ENCODE data around the gene CCDC187.
"Not testable (repeated sequence)": the region's sequence is repeated elsewhere in the genome, so short reads cannot be mapped to it uniquely, and the experiment has no call there.

The CCDC187 gene

DNA sequence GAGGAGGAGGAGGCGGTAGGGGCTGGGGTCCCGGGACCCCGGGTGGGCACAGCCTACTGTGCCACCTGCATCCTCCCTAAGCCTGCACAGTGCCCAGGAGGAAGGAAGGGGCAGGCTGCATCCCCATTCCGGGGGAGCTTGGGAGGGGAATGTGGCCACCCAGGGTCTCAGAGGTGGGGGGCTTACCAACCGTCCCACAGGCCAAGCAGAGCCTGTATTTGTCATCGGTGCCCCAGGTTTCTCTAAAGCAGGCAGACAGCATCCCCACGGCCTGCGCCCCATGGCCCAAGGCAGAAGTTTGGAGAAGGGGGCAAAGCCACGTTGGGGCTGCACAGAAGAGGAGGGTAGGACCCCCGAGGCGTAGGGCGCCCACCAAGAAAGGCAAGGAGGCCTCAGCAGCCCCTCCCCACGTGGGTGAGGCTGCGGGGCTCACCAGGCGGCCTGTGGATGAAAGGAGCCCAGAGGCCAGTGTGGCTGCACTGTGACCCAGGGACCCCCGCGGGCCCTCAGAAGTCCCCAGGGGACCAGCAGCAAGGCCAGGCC lies 22.9 kb upstream of the CCDC187 start:
- no peak for DNase-seq (ENCODE audit: low spot score)

GRCh38 chr9:136326061-136326760 lies 22.3 kb upstream of the CCDC187 start:
- peak; percentile 72 for DNase-seq (ENCODE audit: low spot score)

DNA sequence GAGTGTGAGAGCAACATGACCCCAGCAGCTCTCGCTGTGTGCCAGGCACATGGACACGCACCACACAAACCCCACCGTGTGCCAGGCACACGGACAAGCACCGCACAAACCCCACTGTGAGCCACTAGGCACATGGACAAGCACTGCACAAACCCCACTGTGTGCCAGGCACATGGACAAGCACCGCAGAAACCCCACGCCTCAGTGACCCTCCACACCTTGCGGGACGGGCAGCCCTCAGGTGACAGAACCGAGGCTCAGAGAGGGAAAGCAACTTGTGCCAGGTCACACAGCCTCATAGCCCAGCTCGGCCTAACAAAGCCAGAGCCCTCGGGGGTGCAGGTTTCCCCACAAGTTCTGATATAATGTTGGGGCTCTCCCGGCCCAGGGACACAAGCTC lies 21.5 kb upstream of the CCDC187 start:
- DNase-seq (ENCODE audit: low spot score), result no peak

DNA sequence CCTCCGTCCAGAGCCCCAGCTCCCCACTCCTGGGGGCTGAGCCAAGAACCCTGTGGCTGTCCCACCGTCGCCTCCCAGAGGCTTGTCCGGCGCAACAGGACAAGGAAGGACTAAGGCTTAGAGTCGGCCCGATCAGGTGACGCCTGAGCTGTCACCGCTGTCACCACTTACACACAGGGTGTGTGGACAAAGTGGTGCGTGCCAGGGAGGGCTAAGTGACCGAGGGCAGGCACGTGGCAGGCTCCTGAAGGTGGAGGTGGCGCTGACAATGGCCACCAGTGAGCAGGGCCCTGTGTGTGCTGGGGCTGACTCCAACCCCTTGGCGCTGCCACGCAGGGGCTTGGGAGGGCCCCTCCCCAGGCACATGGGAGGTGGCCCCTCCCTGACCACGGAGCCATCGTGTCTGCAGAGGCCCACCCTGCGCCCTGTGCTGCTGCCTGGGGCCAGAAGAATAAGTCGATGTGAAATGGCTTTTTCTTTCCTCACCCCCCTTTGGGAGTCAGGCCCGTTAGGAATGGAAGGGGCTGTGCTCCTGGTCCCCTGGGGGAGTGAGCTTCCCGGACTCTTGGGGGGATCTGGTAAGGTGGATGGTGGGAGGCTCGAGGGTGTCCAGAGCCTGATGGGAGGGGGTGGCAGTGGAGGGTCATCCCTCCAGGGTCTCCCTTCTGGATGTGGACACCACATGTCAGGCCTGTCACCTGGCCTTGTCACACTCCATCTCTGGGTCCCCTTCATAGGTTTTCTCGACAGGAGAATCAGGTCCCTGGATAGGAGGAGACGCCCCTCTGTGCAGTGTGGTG lies 20.8 kb upstream of the CCDC187 start:
- DNase-seq (ENCODE audit: low spot score), result peak; percentile 71

DNA sequence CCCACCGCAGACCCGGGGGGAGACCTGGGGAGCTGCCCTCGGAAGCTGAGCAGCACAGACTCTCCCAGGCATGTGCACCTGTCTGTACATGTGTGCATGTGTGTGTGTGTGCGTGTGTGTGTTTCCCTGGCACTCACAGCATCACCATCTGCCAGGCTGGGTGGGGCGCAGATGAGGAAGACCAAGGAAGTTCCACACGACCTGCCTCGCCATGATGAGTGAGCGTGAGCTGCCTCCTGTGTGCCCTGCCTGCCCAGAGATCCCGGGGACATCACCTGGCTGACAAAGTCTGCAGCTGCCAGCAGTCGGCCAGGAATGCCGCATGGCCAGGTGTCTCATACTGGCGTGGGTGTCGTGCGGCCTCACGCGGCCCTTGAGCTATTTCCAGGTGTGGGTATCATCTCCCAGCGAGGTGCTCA lies 19.5 kb upstream of the CCDC187 start:
- no peak for DNase-seq (ENCODE audit: low spot score)

DNA sequence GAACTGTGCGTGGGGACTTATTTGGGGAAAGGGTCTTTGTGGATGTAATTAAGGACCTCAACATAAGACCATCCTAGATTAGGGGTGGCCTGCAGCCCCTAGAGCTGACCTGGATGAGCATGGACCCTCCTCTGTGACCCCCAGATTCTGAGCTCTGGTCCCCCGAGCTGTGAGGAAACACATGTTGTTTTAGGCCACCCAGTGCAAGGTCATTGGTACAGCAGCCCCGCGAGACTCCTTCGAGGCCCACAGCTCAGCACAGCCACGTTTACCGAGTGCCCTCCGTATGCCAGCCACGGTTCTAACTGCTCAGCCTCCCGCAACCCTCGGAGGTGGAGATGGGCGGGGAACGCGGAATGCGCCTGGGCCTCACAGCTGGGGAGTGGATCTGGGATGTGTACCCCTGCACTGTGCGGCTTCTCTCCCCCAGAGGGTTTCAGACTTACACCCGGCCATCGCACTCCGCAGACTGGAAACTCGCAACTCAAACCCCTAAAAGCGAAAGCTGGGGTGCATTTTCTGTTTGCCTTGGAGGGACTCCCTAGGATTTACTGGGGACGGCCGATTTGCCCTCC lies 18.9 kb upstream of the CCDC187 start:
- DNase-seq (ENCODE audit: low spot score), result no peak

DNA sequence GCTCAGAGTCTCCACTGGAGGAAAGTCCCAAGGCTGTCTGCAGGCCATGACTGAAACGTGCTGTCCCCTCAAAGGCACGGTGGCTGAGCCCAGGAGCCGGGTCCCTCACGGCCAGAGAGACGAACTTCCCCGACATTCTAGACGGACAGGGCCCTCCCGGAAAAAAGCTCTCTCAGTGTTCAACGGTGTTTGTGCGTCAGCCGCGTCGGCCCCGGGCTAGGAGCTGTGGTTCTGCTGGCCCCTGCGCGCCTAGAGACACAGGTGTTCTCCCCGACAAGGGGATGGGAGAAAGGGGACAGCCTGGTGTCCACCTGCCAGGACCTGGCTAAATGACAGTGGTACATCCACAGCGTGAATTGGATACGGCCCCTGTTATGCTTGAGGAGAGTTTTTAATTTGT lies 17.7 kb upstream of the CCDC187 start:
- no peak for DNase-seq (ENCODE audit: low spot score)

GRCh38 chr9:136320972-136321371 lies 17.1 kb upstream of the CCDC187 start:
- DNase-seq (ENCODE audit: low spot score), result not testable (repeated sequence)

DNA sequence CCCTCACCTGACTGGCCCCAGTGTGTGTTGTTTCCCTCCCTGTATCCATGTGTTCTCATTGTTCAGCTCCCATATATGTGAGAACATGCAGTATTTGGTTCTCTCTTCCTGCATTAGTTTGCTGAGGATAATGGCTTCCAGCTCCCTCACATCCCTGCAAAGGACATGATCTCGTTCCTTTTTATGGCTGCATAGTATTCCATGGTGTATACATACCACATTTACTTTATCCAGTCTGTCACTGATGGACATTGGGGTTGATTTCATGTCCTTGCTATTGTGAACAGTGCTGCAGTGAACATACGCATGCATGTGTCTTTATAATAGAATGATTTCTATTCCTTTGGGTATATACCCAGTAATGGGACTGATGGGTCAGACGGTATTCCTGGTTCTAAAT lies 16.1 kb upstream of the CCDC187 start:
- DNase-seq (ENCODE audit: low spot score), result not testable (repeated sequence)

- DNase-seq (ENCODE audit: low spot score), result not testable (repeated sequence)
These were observed 15.3 kb upstream of the CCDC187 start for GRCh38 chr9:136319244-136319643.

DNA sequence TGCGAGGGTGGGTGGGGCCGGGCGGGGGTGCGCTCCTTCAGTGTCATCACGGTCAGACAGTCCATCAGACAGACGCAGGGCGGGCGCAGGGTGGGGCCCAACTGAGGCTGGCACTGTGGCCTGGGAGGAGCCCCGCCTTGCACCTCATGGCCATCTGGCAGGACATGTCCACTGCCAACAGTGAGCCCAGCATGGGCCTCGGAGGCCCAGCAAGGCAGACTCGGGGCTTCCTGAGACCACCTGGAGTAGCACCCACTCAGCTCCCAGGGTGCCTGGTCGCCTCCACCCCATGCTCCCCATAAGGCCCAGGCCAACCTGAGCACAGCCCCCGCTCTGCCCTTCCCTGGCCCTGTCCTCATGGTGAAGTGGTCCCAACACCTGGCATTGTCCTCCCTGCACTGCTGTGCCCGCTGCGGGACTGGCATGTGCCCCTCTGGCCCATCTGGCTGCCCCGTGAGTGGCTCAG lies 14.9 kb upstream of the CCDC187 start:
- no peak for DNase-seq (ENCODE audit: low spot score)

DNA sequence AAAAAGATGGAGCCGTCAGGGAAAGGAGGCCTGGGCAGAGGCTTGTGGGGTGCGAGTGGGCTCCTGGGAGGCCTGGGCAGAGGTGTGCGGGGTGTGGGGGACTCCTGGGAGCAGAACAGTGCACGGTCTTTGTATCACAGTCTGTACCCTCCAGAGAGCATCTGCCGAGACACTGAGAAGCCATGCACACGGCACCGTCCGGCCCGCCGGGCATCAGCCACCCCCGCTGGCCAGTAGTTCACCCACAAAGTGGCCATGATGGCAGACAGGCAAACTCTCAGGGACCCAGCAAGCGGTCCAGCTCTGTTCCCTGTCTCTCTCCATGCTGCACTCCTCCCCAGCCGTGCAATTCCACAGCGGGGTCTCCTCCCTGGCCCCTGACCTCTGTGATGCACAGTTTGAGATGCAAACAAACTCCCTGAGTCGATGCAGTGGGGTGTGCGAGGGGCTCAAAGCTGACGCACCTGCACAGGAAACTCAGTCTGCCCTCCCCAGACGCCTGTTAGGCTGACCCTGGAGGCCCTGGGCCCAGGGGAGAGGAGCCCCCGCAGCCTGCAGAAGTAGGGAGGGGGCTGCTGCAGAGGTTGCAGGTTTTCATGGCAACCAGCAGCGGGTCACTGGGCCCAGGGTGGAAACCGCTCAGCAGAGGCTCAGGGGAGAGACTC lies 14.3 kb upstream of the CCDC187 start:
- no peak for DNase-seq (ENCODE audit: low spot score)

- no peak for DNase-seq (ENCODE audit: low spot score)
These were observed 13.8 kb upstream of the CCDC187 start for GRCh38 chr9:136317695-136318094.

DNA sequence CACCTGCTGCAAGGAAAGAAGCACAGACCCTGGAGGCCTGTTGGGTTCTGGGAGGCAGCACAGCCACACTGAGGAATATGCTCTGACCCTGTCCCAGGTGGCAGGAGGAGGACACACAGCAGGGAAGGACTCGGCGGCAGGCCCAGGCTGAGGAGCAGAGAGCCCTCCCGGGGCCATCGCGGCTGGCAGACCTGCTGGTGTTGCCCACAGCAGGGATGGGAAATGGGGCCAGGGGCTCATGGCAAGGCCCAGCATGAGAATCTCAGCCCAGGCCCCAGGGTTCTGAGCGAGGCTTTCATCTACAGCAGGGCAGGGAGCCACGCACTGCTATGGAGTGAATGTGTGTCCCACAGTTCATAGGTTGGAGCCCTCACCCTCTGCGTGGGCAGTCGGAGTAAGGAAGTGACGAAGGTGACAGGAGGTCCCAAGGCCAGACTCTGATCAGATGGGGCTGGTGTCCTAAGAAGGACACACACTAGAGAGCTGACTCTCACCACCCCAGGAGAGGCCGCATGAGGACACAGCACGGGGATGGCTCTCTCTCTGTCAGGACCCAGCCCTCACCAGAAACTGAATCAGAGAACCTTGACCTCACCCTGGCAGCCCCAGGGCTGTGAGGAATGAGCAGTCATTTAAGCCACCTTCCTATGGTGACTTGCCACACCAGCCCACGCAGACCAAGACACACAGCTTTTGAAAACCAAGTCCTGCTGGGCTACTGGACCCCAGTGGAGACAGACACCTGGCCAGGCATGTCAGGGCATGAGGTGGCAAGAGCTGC lies 13.2 kb upstream of the CCDC187 start:
- DNase-seq (ENCODE audit: low spot score), result no peak

DNA sequence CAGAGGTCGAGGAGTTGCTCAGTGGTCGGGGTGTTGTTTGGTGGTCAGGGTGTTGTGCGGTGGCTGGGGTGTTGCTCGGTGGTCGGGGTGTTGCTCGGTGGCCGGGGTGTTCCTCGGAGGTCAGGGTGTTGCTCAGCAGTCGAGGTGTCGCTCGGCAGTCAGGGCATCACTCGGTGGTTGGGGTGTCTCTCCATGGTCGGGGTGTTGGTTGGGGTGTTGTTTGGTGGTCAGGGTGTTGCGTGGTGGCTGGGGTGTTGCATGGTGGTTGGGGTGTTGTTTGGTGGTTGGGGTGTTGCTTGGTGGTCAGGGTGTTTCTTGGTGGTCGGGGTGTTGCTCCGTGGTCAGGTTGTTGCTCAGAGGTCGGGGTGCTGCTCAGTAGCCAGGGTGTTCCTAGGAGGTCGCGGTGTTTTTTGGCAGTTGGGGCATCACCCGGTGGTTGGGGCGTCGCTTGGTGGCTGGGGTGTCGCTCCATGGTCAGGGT lies 12.4 kb upstream of the CCDC187 start:
- no peak for DNase-seq (ENCODE audit: low spot score)

GRCh38 chr9:136314944-136315343 lies 11.1 kb upstream of the CCDC187 start:
- DNase-seq (ENCODE audit: low spot score), result no peak

GRCh38 chr9:136314056-136314416 lies 10.1 kb upstream of the CCDC187 start:
- no peak for DNase-seq (ENCODE audit: low spot score)

DNA sequence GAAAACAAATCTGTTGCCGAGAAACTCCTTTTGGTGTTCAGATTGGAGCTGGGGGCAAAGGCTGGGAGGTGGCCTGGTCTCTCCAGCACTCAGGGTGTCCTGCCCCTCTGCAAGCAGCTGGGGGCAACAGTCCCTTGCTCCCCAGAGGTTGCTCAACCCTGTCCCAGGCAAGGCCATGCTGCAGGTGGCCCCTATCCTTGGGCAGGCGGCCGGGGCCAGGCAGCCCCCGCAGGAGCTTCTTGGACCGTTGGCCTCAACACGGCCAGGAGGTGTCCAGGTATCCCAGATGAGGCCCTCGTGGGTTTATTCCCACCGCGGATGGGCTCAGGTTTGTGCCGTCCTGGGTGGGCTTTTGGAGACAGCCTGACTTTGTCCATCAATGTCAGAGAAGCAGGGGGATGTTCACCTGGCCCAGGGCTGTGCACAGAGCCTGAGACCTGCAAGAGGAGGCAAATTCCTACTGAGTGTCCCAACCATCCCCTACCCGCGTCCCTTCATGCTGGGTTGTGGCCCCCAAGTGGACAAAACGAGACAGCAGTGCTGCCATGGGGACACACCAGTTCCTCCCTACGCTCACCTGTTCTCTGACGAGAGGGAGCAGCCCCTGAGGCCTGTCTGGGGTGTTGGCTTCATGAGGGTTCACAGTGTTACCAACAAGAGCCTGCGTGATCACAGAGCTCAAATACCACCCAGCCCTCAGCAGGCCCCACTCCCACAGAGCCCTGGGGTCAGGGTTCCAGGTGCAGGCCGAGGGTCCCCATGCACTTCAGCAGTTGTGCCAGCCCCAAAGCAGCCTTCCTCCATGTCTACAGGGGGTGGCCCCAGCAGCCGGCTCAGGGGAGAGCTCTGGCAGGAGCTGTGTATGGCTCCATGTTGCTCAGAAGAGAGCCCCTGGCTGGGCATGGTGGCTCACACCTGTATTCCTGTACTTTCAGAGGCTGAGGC lies 9.5 kb upstream of the CCDC187 start:
- no peak for DNase-seq (ENCODE audit: low spot score)

- peak; percentile 78 for DNase-seq (ENCODE audit: low spot score)
These were observed 8.5 kb upstream of the CCDC187 start for GRCh38 chr9:136312436-136312835.

- no peak for DNase-seq (ENCODE audit: low spot score)
These were observed 8.1 kb upstream of the CCDC187 start for GRCh38 chr9:136312009-136312375.

All from iPS-NIHi11 (cell line).